ENCODE measurements around the gene RSAD2.
A peak's percentile ranks its signal among the peaks of the same experiment; 100 is the strongest.

Gene RSAD2

GRCh38 chr2:6863792-6864191 lies 13.8 kb upstream of the RSAD2 start:
- TF ChIP-seq, protein P1, sequence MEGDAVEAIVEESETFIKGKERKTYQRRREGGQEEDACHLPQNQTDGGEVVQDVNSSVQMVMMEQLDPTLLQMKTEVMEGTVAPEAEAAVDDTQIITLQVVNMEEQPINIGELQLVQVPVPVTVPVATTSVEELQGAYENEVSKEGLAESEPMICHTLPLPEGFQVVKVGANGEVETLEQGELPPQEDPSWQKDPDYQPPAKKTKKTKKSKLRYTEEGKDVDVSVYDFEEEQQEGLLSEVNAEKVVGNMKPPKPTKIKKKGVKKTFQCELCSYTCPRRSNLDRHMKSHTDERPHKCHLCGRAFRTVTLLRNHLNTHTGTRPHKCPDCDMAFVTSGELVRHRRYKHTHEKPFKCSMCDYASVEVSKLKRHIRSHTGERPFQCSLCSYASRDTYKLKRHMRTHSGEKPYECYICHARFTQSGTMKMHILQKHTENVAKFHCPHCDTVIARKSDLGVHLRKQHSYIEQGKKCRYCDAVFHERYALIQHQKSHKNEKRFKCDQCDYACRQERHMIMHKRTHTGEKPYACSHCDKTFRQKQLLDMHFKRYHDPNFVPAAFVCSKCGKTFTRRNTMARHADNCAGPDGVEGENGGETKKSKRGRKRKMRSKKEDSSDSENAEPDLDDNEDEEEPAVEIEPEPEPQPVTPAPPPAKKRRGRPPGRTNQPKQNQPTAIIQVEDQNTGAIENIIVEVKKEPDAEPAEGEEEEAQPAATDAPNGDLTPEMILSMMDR (IDR thresholded peaks at IDR 0.05; ENCODE audit: borderline replicate concordance, control extremely low read depth, extremely low read depth, insufficient read depth, missing control alignments): no peak
- in situ Hi-C loops (cut with MboI; ENCODE audit: low sequenced_read_pairs, unreplicated experiment): no loop called here
- DNase-seq (ENCODE audit: low spot score): no peak

- in situ Hi-C loops (cut with MboI; ENCODE audit: low sequenced_read_pairs, unreplicated experiment): no loop called here
- DNase-seq (ENCODE audit: low spot score): no peak
- TF ChIP-seq, protein P1 (IDR thresholded peaks at IDR 0.05; ENCODE audit: borderline replicate concordance, control extremely low read depth, extremely low read depth, insufficient read depth, missing control alignments): no peak
Measured at GRCh38 chr2:6864231-6864754, 13.3 kb upstream of the RSAD2 start.

DNA sequence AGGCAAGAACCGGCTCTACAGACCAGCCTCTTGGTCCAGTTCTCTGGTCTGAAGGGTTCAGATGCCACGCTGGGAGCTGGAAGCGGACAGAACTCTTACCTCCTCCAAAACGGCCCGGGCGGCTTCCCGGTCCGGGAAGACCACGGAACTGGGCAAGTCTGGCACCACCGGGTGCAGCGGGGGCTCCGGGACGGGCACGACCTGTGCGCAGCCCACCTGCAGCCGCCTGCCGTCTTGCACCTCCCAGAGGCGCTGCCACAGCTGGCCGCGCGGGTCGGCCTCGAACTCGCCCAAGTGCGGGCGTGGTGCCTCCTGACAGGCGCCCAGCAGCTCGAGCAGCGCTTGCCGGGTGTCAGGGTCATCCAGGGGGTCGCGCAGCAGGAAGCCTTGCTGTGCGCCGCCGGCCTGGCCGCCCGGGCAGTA lies 12.6 kb upstream of the RSAD2 start:
- in situ Hi-C loops (cut with MboI; ENCODE audit: low sequenced_read_pairs, unreplicated experiment): no loop called here
- no peak for DNase-seq (ENCODE audit: low spot score)
- TF ChIP-seq, protein P1 (IDR thresholded peaks at IDR 0.05; ENCODE audit: borderline replicate concordance, control extremely low read depth, extremely low read depth, insufficient read depth, missing control alignments): peak; percentile 4

- peak; percentile 89 for DNase-seq (ENCODE audit: low spot score)
- TF ChIP-seq, protein P1 (IDR thresholded peaks at IDR 0.05; ENCODE audit: borderline replicate concordance, control extremely low read depth, extremely low read depth, insufficient read depth, missing control alignments): peak; percentile 28
- in situ Hi-C loops (cut with MboI; ENCODE audit: low sequenced_read_pairs, unreplicated experiment): no loop called here
Measured at GRCh38 chr2:6865346-6866274, 12.0 kb upstream of the RSAD2 start, which contains the start of gene CMPK2. TSS of gene CMPK2 (minus strand) at chr2:6865907. CDS start at chr2:6865696, 211 bp downstream.

- DNase-seq (ENCODE audit: low spot score): peak; percentile 46
- in situ Hi-C loops (cut with MboI; ENCODE audit: low sequenced_read_pairs, unreplicated experiment): no loop called here
- TF ChIP-seq, protein P1 (IDR thresholded peaks at IDR 0.05; ENCODE audit: borderline replicate concordance, control extremely low read depth, extremely low read depth, insufficient read depth, missing control alignments): peak; percentile 51
Measured at GRCh38 chr2:6866275-6866671, 11.3 kb upstream of the RSAD2 start.

- in situ Hi-C loops (cut with MboI; ENCODE audit: low sequenced_read_pairs, unreplicated experiment): no loop called here
- TF ChIP-seq, protein P1 (IDR thresholded peaks at IDR 0.05; ENCODE audit: borderline replicate concordance, control extremely low read depth, extremely low read depth, insufficient read depth, missing control alignments): no peak
- no peak for DNase-seq (ENCODE audit: low spot score)
Measured at GRCh38 chr2:6866982-6867381, 10.6 kb upstream of the RSAD2 start.
